Measurements from ENCODE around the gene KLHL18.
A peak's percentile ranks its signal among the peaks of the same experiment; 100 is the strongest.
"Not testable (repeated sequence)": the region's sequence is repeated elsewhere in the genome, so short reads cannot be mapped to it uniquely, and the experiment has no call there.

KLHL18 gene

DNA sequence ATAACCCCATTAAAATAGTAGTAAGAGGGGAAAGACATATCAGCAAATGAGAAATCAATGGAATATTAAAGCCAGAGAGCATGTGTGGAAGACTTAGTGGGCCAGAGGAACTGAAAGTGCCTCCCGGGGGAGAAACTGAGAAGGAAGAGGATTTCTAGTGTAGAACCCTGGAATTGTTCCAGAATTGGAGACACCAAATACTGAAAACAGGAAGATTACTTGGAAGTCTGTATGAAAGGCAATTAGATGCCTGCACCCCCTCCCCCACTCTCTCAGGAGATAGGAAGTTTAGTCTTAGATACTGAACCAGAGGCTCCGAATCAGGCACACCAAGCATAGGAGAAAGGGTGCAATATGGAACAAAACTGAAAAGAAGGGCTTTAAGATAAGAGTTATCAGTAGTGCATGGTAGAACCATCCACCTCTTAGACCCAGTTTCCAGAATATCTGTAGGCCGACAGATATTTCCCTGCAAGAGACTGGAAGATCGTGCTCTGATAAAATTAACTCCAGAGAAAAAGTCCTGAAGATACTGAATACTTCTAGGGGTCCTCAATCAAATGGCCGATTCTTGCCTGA is 32.4 kb downstream of the KLHL18 start:
- no peak for DNase-seq

DNA sequence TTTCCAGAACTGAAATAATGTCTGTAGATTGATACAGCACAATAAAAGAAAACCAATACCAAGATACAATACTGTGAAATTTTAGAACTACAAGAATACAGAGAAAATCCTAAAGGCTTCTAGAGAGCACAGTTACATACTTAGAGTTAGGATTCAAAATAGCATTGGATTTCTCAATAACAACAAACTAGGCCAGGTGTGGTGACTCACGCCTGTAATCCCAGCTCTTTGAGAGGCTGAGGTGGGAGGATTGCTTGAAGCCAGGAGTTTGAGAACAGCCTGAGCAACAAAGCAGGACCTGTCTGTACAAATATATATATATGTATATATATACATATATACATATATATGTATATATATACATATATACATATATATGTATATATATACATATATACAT is 33.4 kb downstream of the KLHL18 start:
- not testable (repeated sequence) for DNase-seq

DNA sequence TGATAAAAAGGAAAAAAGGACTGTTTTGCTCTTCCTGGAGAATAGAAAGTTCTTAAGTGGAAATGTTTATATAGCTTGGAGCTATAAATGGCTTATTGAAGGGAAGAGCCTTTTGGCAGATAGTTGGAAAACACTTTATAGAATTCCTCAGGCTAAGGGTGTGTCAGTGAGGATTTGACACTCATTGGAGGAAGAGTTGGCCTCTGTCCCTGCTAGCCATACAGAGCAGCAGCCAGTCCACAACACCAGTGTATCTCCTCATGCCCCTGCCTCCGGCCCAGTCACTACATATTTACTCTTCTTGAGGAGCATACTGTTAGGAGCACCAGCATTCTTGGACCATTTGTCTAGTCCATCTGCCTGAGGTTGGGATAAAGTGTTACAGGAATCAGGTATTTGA is 36.2 kb downstream of the KLHL18 start:
- no peak for DNase-seq

DNA sequence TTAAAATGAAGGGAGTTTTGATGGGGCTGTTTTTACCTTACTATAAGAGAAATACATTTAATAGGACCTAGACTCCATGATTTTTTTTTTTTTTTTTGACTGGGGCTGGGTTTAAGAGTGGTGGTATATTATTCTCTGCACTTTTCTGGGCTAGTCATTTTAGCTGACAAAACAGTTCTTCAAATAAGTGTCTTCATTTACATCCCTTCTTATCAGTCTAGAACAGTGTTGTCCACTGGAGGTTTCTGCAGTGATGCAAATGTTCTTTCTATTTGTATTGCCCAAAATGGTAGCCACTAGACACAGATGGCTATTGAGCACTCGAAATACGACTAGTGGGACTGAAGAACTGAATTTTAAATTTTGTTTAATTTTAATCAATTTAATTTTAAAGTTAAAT is 37.2 kb downstream of the KLHL18 start:
- no peak for DNase-seq

DNA sequence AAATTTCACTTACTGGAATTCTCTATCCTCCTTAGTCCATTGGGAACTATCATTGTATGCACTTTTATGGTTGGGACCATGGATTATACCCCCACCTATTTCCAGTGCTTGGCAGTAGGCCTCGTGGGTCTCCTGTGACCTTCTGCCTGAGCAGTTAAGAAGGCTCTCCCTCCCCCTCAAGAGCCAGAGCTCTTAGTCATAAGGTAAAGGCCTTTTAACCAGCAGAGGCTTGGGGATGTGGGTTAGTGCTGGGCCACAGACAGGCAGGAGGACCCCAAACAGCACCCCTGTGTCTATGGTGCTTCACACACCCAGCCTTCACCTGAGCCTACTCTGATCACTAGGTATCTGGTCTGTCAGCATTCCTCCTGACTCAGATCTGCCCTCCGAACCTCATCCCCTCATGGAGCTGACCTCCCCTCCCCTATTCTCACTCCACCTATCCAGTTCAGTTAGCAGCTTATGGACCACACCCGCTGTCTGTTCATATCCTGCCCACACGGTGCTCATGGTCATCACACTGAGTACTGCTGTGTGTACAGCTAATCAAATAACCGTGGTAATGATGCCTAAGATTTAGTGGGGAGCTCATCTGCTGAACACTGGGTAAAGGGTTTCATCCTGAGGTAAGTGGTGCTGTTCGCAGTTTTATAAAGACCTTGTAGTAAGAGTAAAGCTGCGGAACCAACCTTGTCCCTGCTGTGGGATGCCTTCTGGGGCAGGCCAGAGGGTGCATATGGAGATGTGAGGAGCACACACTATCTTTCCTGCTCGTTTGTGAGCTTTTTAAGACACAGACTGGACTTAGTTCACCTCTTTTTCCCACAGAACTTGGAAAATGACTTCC is 40.9 kb downstream of the KLHL18 start:
- DNase-seq = no peak

DNA sequence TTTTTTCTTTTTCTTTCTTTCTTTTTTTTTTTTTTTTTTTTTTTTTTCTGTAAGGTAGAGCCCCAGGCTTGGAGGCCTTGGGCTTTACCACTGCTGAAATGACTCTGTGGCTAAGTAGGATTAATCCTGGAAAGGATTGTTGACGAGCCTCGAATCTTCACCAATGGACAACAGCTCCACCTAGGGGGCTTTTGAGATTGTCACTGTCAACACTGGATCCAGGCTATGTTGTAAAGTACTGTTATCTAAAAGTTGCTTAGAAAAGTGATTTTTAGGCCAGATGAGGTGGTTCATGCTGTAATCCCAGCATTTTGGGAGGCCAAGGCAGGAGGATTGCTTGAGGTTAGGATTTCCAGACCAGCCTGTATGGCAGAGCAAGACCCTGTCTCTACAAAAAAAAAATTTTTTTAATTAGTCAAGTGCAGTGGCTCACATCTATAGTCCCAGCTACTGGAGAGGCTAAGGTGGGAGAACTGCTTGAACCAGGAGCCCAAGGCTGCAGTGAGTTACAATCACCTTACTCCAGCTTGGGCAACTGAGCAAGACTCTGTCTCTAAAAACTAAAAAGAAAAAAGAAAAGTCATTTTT is 41.6 kb downstream of the KLHL18 start:
- DNase-seq = peak; percentile 37

DNA sequence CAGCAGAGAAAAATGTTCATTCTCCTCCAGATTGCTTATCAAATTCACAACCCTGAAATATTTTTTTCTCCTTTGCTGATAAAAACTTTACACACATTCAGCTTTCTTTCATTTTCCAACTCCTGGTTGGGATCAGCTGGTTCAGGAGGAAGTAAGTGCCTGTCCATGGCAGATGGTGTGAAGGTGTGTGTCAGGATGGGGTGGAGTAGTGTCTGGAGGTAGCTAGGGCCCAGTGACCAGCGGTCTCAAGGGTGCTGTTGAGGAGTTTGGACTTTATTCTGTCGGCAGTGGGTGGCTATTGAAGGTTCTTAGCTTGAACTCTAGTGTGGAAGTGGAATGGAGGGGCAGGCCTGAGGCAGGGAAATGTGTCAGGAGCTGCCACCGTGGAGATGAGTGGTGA is 51.2 kb downstream of the KLHL18 start:
- DNase-seq = no peak

DNA sequence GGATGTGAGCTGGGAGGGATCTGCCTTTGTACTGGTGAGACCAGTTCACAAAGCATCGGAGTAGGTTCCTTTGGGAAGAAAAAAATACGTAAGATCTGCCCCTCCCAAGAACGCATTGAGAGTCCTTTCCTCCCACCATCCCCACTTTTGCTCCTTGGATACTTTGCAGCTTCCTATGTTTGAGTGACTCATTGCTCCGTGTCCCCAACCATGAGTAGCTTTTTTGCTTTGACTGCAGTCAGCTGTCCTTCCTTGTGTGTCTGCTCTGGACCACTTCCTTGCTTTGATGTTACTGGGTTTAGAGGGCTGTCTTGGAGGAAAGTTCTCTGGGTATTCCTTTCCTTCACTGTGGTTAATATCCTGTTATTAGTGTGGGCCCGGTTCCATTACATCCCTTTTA is 54.9 kb downstream of the KLHL18 start:
- no peak for DNase-seq

DNA sequence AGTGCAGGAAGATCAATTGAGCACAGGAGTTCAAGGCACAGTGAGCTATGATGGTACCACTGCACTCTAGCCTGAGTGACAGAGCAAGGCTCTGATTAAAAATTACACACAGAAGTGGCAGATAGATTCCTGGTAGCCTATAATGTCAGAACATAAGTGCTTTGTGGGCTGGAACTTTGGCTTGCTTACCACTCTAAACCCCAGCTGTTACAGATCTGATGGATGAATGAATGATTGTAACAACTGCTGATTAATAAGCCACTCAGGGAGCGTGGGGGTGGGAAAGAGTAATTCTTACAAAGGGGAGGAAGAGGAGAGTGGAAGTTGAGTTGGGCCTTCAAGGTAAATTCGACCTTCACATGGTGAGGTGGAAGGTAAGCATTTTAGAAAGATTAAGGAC is 57.2 kb downstream of the KLHL18 start:
- DNase-seq = no peak

DNA sequence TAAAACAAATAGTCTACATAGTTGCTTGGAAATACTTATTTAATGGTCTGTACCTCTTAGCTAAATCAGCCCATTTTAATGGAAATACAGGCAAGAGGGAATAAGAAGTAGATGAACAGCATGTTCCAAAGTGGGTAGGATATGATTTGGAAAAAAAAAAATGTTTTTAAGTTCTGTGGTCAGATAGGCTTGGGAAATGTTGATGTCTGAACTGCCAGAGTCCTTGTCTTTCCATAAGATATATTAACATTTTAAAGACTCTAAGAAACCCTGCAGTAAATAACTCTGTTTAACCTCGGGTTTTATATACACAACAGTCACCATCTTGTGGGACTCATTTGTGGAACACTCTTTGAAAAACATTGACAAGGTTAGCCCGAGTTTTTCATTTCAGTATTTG is 58.1 kb downstream of the KLHL18 start:
- no peak for DNase-seq

DNA sequence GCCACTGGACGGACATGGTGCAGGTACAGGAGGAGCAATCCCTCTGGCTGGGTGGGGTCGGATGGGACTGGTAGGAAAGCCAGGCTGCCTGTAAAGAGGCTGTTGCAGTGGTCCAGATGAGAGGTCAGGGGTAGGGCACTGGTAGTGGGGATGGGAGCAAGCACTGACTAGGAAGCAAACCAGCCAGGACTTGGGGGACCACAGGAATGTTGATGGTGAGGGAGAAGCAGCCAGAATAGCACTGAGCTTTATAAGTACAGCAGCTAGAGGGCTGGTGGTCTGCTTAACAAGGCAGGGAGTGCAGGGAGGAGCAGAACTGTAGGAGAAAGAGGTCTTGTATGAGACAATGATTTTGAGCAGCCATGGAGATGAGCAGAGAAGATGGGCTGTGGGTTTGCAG is 59.4 kb downstream of the KLHL18 start:
- no peak for DNase-seq

DNA sequence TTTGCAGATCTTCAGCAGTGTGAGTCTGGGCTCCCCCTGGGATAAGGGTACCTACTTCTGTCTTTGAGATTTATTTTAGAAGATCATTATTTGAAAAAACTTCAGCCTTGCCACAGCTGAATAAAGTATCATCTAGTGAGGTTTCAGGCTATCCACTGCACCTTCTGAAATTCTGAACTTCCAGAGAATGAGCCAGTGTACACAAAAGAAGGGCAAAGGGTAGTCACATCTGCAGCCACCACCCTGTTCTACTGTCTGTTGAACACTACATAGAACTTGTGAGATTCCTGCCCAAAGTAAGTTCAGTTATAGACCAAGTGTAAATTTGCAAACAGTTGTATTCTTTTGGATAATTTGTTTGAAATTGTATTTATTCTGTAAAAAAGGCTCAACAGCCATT is 60.1 kb downstream of the KLHL18 start:
- no peak for DNase-seq

DNA sequence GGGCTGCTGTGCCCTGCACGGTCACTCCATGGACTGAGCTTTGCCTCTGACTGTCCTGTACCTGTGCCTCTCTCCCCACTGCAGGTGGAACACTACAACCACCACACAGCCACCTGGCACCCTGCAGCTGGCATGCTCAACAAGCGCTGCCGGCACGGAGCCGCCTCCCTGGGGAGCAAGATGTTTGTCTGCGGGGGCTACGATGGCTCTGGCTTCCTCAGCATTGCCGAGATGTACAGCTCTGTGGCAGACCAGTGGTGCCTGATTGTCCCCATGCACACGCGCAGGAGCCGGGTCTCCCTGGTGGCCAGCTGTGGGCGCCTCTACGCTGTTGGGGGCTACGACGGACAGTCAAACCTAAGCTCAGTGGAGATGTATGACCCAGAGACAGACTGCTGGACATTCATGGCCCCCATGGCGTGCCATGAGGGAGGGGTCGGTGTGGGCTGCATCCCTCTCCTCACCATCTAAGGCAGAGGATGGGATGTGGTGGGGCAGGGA is 60.8 kb downstream of the KLHL18 start:
- DNase-seq = peak; percentile 19

DNA sequence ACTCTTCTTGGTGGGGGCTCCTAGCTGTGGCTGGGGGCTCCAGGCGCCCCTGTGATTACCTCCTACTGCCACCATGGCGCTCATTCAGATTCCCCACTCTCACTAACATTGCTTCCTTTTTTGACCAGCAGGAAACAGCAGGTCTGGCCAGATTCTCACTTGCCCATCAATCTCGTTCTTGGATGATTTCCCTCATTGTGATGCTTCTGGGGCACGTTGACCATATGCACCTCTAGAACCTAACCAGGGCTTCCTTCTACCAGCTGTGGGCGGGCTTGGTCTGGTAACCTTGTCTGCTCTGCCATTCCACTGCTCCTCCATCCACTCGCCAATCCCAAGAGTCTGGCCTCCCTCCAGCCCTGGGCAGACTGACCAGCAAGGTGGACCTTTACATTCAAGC is 62.2 kb downstream of the KLHL18 start:
- DNase-seq = no peak

DNA sequence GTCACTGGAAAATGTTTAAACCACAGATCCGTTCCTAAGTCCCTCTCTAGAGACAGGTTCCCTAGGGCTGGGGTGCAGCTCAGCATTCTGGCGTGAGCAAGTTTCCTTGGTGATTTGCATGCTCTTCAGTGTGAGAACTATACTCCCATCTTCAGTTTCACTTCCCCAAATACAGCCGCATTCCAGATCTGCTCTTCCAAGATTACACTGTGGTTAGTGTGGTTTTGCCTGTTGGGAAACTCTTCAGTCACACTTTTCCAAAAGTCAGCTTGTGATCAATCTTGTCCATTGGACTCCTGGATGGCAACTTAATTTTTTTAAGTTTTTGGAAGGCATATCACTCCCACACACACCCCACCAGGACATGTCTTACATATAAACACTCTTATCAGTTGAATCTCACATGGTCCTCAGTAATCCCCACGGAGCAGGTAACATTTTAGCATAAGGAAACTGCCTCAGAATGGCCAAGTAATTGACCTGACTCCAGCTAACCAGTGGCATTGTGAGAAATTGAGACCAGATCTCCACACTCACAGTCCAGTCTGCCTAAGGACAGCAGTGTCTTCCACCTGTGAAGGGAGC is 64.6 kb downstream of the KLHL18 start:
- no peak for DNase-seq

DNA sequence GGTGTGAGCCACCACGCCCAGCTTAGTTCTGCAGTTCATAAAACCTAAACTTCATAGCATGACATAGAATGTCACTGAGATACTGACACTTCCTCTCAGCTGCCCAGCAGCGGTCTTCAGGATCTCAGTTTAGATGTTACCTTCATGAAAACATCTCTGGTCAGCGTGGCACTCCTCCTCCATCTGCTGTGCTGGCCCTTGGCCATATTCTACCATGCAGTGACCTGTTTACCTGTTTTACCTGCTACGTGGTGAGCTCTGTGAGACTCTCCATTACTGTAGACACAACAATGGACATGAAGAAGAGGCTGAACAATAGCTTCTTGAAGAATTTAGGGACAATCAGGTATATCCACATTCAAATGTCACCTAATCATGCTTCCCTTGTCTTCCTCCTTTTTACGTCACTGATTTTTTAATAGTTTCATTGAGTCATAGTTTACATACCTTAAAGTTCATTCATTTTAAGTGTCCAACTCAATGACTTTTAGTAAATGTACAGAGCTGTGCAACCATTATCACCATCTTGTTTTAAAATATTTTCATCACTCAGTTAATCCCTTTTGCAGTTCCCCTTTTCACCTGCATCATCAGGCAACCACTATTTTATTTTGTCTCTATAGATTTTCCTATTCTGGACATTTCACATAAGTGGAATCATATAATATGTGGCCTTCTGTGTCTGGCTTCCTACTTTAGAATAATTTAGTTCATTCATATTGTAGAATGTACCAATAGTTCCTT is 65.8 kb downstream of the KLHL18 start:
- no peak for DNase-seq

DNA sequence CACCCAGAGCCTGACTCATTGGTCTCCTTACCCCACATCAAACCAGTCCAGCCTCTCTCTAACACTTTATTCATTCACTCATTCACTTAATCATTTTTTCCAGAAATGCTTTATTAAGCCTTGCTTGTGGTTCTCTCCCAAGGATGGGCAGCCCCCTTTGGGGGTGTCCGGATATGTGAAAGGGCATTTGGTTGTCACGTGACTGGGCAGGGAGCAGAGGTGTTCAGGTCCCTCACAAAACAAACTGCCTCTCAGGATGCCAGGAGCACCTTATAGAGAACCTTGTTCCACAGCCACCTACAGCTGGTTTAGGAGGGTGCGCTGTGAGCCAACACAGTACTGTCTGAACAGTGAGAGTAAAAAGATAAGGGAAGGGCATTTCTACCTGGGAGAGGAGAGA is 72.3 kb downstream of the KLHL18 start:
- no peak for DNase-seq

DNA sequence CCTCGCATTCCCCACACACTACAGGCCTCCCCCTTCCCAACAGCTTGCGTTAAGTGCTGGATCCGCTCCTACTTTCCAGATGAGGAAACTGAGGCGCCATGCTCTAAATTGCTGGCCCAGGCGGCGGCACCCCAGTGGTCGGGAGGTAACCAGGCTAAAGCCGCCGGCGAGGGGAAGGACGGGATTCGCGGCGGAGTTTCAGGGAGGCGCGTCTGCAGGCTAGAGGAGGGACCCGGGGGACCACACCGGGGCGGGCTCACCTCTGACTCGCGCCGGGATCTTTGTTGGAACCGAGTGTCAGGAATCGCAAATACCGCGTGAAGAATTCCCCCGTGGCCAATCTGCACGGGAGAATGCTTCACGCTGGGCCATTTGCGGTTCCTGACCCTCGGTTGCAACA is 73.5 kb downstream of the KLHL18 start:
- DNase-seq = no peak

DNA sequence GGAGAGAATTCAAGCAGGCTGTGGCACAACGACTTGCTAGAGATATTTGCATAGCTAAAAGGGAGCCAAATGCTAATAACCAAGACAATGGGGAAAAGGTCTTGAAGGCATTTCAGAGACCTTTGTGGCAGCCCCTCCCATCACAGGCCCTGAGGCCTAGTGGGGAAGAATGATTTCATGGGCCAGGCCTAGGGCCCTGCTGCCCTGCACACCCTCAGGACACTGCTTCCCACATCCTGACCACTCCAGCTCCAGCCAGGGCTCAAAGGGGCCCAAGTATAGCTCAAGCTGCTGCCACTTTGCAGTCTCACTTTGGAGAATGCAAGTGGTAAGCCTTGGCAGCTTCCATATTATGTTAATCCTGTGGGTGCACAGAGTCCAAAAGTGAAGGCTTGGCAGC is 76.6 kb downstream of the KLHL18 start:
- no peak for DNase-seq

DNA sequence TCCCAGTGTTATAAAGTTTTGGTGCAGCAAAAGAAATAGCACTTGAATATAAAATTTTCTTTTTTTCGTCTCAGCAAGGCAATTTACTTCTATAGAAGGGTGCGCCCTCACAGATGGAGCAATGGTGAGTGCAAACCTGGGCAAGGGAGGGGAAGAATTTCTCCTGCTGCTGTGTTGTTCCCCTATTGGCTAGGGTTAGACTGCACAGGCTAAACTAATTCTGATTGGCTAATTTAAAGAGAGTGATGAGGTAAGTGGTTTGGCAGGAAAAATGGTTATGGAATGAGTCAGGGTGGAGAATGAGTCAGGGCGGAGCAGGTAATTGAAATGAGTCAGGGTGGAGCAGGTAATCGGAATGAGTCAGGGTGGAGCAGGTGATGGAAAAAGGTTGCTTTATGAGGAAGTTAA is 77.4 kb downstream of the KLHL18 start:
- not testable (repeated sequence) for DNase-seq

DNA sequence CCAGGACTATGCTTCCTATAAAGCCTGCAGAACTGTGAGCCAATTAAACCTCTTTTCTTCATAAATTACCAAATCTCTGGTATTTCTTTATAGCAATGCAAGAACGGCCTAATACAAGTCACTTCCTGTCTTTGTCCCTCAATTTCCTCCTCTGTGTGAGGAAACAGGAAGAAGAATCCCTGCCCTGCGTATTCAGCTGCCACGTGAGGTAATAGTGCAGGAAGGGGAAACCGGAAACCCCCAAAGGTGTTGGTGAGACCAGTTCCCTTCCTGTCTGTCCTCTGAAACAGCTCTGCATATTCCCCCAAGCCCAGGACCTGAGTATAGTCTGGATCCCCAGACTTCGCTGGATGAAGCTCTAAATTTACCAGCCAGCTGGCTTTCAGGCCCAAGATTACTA is 80.0 kb downstream of the KLHL18 start:
- no peak for DNase-seq

DNA sequence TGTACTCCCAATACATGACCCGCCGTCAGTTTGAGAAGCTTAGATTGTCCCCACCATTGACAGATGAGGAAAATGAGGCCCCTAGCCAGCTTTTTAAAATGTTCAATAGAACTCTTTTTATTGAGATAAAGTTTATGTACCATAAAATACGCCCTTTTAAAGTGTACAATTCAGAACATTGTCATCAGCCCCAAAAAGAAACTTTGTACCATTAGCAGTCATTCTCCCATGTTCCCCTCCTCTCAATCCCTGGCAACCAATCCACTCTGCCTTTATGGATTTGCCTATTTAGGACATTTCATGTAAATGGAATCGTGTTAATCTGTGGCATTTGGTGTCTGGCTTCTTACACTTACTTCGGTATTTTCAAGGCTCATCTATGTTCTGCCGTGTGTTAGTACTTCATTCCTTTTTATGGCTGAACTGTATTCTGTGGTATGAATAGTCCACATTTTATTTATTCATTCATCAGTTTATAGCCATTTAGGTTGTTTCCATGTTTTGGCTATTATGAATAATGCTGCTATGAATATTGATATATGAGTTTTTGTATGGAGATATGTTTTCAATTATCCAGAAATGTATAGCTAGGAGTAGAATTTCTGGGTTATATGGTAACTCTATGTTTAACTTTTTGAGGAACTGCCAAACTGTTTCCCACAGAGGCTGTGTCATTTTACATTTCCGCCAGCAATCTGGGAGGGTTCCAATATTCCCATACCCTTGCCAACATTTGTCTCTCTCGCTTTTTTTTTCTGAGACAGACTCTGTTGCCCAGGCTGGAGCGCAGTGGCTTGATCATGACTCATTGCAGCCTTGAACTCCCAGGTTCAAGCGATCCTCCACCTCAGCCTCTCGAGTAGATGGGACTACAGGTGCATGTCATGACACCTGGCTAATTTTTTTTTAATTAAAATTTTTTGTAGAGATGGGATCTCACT is 82.7 kb downstream of the KLHL18 start:
- DNase-seq = no peak
